Breast epithelium (tissue), 4 donors: ENCODE results near the gene CYTH3. TPM values are rescaled to one million over a fixed set of nuclear protein-coding genes. Genes with fewer than 3 reads are reported as not detected.

Source experiments
- DNase-seq, 2 donors: peaks; one replicate each; pipeline ENCODE4 v3.0.0-alpha.2; 2019; ENCODE audit warnings: low spot score in 2 of 2
- H3K27ac ChIP-seq, 2 donors: fragments of 200-600 bp; sonication (generic) in 1 of 2; one replicate each; pipeline ENCODE4 v1.5.1; 2016 to 2019; ENCODE audit warnings: mild to moderate bottlenecking in 1 of 2
- H3K27me3 ChIP-seq, 2 donors: fragments of 200-600 bp; sonication (generic) in 1 of 2; one replicate each; pipeline versions ENCODE4 v1.5.1 to v1.6.0; 2017 to 2019; ENCODE audit warnings: control low read depth in 1 of 2, mild to moderate bottlenecking in 1 of 2
- H3K36me3 ChIP-seq: fragments of 200-600 bp; one replicate; pipeline ENCODE4 v1.5.1; 2019
- H3K4me1 ChIP-seq, 2 donors: fragments of 200-600 bp; sonication (generic); one replicate each; pipeline ENCODE4 v1.5.1; 2016 to 2019; ENCODE audit warnings: control low read depth in 1 of 2
- H3K4me3 ChIP-seq, 3 donors: fragments of 200-600 bp; sonication (generic); 1 replicate in 2 of 3; 2 replicates in 1 of 3; pipeline ENCODE4 v1.5.1; 2016 to 2019; ENCODE audit warnings: mild to moderate bottlenecking in 3 of 3, moderate library complexity in 2 of 3
- H3K9me3 ChIP-seq, 2 donors: fragments of 200-600 bp; sonication (generic) in 1 of 2; one replicate each; pipeline ENCODE4 v1.5.1; 2016 to 2019; ENCODE audit warnings: control low read depth in 1 of 2
- CTCF ChIP-seq, 3 donors: fragments of 450-650 bp; IDR thresholded peaks; one replicate each; pipeline ENCODE4 v1.5.1; 2016 to 2017; ENCODE audit warnings: antibody characterized with exemption in 3 of 3, mild to moderate bottlenecking in 3 of 3, moderate library complexity in 3 of 3
- POLR2A ChIP-seq: fragments of 450-650 bp; IDR thresholded peaks from one replicate; pipeline ENCODE4 v1.6.1; 2016; ENCODE audit warnings: antibody characterized with exemption, mild to moderate bottlenecking, moderate library complexity
- POLR2AphosphoS5 ChIP-seq, 3 donors: sonication (generic); formaldehyde crosslinking; IDR thresholded peaks; one replicate each; pipeline ENCODE4 v1.6.1; 2017; ENCODE audit warnings: antibody characterized with exemption in 3 of 3
- intact Hi-C: fragments of 100-400 bp; cut with DNase I; formaldehyde crosslinking; loops from one replicate; pipeline ENCODE4 v1.15.1; 2023; ENCODE audit warnings: low total_unique reads
- total RNA-seq, 3 donors: library from RNA; depleted of rRNA; stranded (reverse); fragments of >200 nt; gene quantifications; one replicate each; pipeline ENCODE4 v1.1.0, GENCODE V29; 2016

Gene CYTH3
- total RNA-seq, 3 donors from 2014 or later, result 23.6 to 46.4 (median 33.4) TPM

GRCh38 chr7:6157685-6158423 is 114.6 kb downstream of the CYTH3 start:
- Histone ChIP-seq H3K4me3 (no peak overlapping the region), H3K27ac (no peak overlapping the region), H3K4me1 (no peaks in the 10 kb centered on the region), H3K36me3 (peaks cover 13% of the 10 kb centered on the region), H3K9me3 (no peaks in the 10 kb centered on the region), H3K27me3 (no peaks in the 10 kb centered on the region)
- DNase-seq, result no peak
- intact Hi-C loops, result no loop called here
- TF ChIP-seq POLR2A (no peak), CTCF (IDR thresholded peaks at IDR 0.05) (no peak), POLR2AphosphoS5 (IDR thresholded peaks at IDR 0.05) (no peak)

GRCh38 chr7:6156734-6157133 is 115.7 kb downstream of the CYTH3 start:
- no peak overlapping the region for H3K27ac ChIP-seq
- H3K4me1 ChIP-seq, result no peaks in the 10 kb centered on the region
- H3K4me3 ChIP-seq, result no peak overlapping the region
- intact Hi-C loops, result no loop called here
- TF ChIP-seq POLR2A, result no peak
- TF ChIP-seq CTCF (IDR thresholded peaks at IDR 0.05), result no peak
- TF ChIP-seq POLR2AphosphoS5 (IDR thresholded peaks at IDR 0.05), result no peak
- H3K27me3 ChIP-seq, result no peaks in the 10 kb centered on the region
- DNase-seq, result no peak
- no peaks in the 10 kb centered on the region for H3K9me3 ChIP-seq
- H3K36me3 ChIP-seq, result peaks cover 13% of the 10 kb centered on the region

GRCh38 chr7:6155596-6155995 is 116.8 kb downstream of the CYTH3 start:
- no peak for TF ChIP-seq CTCF (IDR thresholded peaks at IDR 0.05)
- no peak for TF ChIP-seq POLR2A
- TF ChIP-seq POLR2AphosphoS5 (IDR thresholded peaks at IDR 0.05), result no peak
- H3K4me1 ChIP-seq, result no peaks in the 10 kb centered on the region
- intact Hi-C loops, result no loop called here
- no peak overlapping the region for H3K27ac ChIP-seq
- no peaks in the 10 kb centered on the region for H3K27me3 ChIP-seq
- no peak for DNase-seq
- H3K36me3 ChIP-seq, result peaks cover 13% of the 10 kb centered on the region
- no peak overlapping the region for H3K4me3 ChIP-seq
- no peaks in the 10 kb centered on the region for H3K9me3 ChIP-seq

GRCh38 chr7:6154542-6155404 is 117.7 kb downstream of the CYTH3 start:
- H3K4me3 ChIP-seq, result no peak overlapping the region
- peaks cover 13% of the 10 kb centered on the region for H3K36me3 ChIP-seq
- H3K27me3 ChIP-seq, result no peaks in the 10 kb centered on the region
- TF ChIP-seq POLR2A (no peak), POLR2AphosphoS5 (IDR thresholded peaks at IDR 0.05) (no peak), CTCF (IDR thresholded peaks at IDR 0.05) (no peak)
- intact Hi-C loops, result no loop called here
- no peaks in the 10 kb centered on the region for H3K4me1 ChIP-seq
- no peak for DNase-seq
- H3K27ac ChIP-seq, result no peak overlapping the region
- no peaks in the 10 kb centered on the region for H3K9me3 ChIP-seq
